Osteocyte (in vitro differentiated cells): ENCODE results near the gene SMTNL1. TPM values are rescaled to one million over a fixed set of nuclear protein-coding genes. Genes with fewer than 3 reads are reported as not detected.

Experiments
- DNase-seq: peaks from one replicate; pipeline ENCODE4 v3.0.0; 2021; ENCODE audit warnings: mixed read lengths; ENCODE audit not compliant: unreplicated experiment; ENCODE audit errors: extremely low spot score
- H3K27ac Mint-ChIP-seq: one replicate; pipeline ENCODE4 v1.8.0; 2021; ENCODE audit warnings: mild to moderate bottlenecking, mixed read lengths; ENCODE audit not compliant: unreplicated experiment
- H3K27me3 Mint-ChIP-seq: one replicate; pipeline ENCODE4 v1.8.0; 2021; ENCODE audit warnings: mixed read lengths; ENCODE audit not compliant: unreplicated experiment
- H3K36me3 Mint-ChIP-seq: one replicate; pipeline ENCODE4 v1.8.0; 2021; ENCODE audit warnings: mixed read lengths; ENCODE audit not compliant: unreplicated experiment
- H3K4me1 Mint-ChIP-seq: one replicate; pipeline ENCODE4 v1.8.0; 2021; ENCODE audit warnings: mixed read lengths; ENCODE audit not compliant: unreplicated experiment
- H3K4me3 Mint-ChIP-seq: one replicate; pipeline ENCODE4 v1.8.0; 2021; ENCODE audit warnings: mild to moderate bottlenecking, moderate library complexity, mixed read lengths; ENCODE audit not compliant: unreplicated experiment
- H3K9me3 Mint-ChIP-seq: one replicate; pipeline ENCODE4 v1.8.0; 2021; ENCODE audit warnings: mixed read lengths; ENCODE audit not compliant: unreplicated experiment
- total RNA-seq: library from RNA; stranded (reverse); gene quantifications from 2 replicates; pipeline ENCODE4 v1.2.1, GENCODE V29; 2021
- TF ChIP-seq, protein P1 (sequence below): fragments of 200-600 bp; sonication (generic); IDR thresholded peaks from 2 replicates; pipeline ENCODE4 v1.5.0; 2021; ENCODE audit warnings: antibody characterized with exemption, mild to moderate bottlenecking, moderate library complexity

Gene SMTNL1
- total RNA-seq, 1 donor from 2014 or later = not detected

DNA sequence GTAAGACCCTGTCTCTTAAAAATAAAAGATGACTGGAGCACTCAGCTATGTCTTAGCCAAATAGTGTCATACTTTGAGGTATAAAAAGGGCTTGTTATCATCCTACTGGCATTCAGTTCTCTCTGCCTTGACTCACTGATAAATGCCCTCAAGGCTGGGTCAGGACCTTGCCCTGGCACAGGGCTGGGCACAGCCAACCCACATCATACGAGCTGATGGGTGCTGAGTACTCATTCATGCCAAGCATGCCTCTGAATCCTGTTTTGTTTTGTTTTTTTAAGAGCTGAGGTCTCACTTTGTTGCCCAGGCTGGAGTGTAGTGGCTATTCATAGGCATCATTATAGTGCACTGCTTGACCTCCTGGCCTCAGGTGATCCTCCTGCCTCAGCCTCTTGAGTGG, 1.9 kb downstream of the SMTNL1 start:
- Mint-ChIP-seq H3K9me3 (no peaks in the 10 kb centered on the region), H3K27ac (no peak overlapping the region), H3K4me3 (no peak overlapping the region), H3K36me3 (no peaks in the 10 kb centered on the region), H3K4me1 (no peaks in the 10 kb centered on the region), H3K27me3 (peaks cover 51% of the 10 kb centered on the region)
- DNase-seq = no peak
- TF ChIP-seq, protein P1, sequence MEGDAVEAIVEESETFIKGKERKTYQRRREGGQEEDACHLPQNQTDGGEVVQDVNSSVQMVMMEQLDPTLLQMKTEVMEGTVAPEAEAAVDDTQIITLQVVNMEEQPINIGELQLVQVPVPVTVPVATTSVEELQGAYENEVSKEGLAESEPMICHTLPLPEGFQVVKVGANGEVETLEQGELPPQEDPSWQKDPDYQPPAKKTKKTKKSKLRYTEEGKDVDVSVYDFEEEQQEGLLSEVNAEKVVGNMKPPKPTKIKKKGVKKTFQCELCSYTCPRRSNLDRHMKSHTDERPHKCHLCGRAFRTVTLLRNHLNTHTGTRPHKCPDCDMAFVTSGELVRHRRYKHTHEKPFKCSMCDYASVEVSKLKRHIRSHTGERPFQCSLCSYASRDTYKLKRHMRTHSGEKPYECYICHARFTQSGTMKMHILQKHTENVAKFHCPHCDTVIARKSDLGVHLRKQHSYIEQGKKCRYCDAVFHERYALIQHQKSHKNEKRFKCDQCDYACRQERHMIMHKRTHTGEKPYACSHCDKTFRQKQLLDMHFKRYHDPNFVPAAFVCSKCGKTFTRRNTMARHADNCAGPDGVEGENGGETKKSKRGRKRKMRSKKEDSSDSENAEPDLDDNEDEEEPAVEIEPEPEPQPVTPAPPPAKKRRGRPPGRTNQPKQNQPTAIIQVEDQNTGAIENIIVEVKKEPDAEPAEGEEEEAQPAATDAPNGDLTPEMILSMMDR = no peak

DNA sequence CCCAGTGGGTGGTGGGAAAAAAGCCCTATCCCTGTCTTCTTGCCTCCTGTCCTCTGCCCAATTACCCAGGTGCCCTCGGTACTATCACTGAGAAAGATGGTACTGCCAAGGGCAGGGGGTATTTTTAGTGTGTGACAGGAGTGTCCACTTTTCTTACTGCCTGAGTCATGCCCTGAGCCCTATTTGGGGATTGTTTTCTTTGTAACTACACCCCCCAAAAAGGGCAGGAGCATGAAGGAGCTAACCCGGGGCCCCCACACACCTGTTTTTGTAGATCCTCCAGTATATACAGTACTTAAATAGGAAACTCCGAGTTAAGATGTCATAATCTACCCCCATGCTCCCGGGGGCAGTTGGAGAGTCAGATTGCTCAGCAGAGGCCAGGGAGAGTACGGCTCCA, 3.8 kb downstream of the SMTNL1 start:
- Mint-ChIP-seq H3K27ac (no peak overlapping the region), H3K27me3 (peaks cover 36% of the 10 kb centered on the region), H3K9me3 (no peaks in the 10 kb centered on the region), H3K4me1 (no peaks in the 10 kb centered on the region), H3K4me3 (no peak overlapping the region), H3K36me3 (no peaks in the 10 kb centered on the region)
- no peak for DNase-seq
- TF ChIP-seq, protein P1 = no peak

DNA sequence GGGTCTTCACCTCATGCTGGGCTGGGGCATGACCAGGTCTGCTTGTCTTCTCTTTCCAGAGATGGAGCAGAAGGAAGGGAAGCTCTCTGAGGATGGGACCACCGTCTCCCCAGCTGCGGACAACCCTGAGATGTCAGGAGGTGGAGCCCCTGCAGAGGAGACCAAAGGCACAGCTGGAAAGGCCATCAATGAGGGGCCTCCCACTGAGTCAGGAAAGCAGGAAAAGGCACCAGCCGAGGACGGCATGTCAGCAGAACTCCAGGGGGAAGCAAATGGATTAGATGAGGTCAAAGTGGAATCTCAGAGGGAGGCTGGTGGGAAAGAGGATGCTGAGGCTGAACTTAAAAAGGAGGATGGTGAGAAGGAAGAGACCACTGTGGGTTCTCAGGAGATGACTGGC, 5.2 kb downstream of the SMTNL1 start:
- TF ChIP-seq, protein P1 = no peak
- H3K4me1 Mint-ChIP-seq = no peaks in the 10 kb centered on the region
- no peaks in the 10 kb centered on the region for H3K9me3 Mint-ChIP-seq
- peaks cover 26% of the 10 kb centered on the region for H3K27me3 Mint-ChIP-seq
- DNase-seq = no peak
- no peak overlapping the region for H3K27ac Mint-ChIP-seq
- H3K36me3 Mint-ChIP-seq = no peaks in the 10 kb centered on the region
- H3K4me3 Mint-ChIP-seq = no peak overlapping the region

DNA sequence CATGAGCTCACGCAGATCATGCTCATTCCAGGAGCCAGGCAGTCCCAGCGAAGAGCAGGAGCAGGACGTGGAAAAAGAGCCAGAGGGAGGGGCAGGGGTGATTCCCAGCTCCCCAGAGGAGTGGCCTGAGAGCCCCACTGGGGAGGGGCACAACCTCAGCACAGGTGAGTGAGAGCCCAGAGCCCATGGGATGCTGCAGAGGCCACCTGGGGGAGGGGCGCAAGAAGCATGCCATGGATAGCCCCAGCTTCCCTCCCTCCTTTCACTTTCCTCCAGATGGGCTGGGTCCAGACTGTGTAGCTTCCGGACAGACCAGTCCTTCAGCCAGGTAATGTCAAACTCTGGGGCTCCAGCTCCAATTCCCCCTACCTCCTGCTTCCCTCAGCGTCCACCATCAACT, 6.2 kb downstream of the SMTNL1 start:
- Mint-ChIP-seq H3K9me3 (no peaks in the 10 kb centered on the region), H3K27me3 (peaks cover 21% of the 10 kb centered on the region)

DNA sequence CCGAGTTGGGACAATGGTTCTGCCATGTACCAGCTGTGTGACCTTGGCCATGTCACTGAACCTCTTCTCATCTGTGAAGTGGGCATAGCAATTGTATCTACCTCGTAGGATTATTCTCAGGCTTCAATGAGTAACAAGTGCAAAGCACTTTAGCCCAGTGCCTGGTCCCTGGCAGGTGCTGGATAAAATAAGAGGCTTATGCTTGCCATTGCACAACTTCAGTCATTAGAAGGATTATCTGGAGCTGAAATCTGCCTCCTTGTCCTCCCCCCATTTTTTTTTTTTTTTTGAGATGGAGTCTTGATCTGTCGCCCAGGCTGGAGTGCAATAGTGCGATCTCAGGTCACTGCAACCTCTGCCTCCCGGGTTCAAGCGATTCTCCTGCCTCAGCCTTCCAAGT, 7.2 kb downstream of the SMTNL1 start:
- H3K27ac Mint-ChIP-seq = no peak overlapping the region
- peaks cover 16% of the 10 kb centered on the region for H3K27me3 Mint-ChIP-seq
- no peak overlapping the region for H3K4me3 Mint-ChIP-seq
- no peaks in the 10 kb centered on the region for H3K9me3 Mint-ChIP-seq
- H3K4me1 Mint-ChIP-seq = no peaks in the 10 kb centered on the region
- H3K36me3 Mint-ChIP-seq = peaks cover 2% of the 10 kb centered on the region
- DNase-seq = no peak
- TF ChIP-seq, protein P1 = no peak

More for the DNA sequence above, 6.2 kb downstream of the SMTNL1 start:
- Mint-ChIP-seq H3K36me3 (peaks cover under 1% of the 10 kb centered on the region), H3K27ac (no peak overlapping the region), H3K4me1 (no peaks in the 10 kb centered on the region), H3K4me3 (no peak overlapping the region)
- DNase-seq = no peak
- TF ChIP-seq, protein P1 = no peak
